ENCODE measurements around the gene ZNF579. TPM values are rescaled to one million over a fixed set of nuclear protein-coding genes. Genes with fewer than 3 reads are reported as not detected.

The ZNF579 gene
- total RNA-seq, 4 donors from 2014 or later, result 2.0 to 5.6 (median 2.9) TPM

- no peak for DNase-seq
- WGBS, 2 donors (ENCODE audit: low coverage in 1 of 2), result 95 to 97% methylated on average over 5 of the region's 5 CpGs
- TF ChIP-seq EP300 (IDR thresholded peaks at IDR 0.05; ENCODE audit: low read depth) (no peak), POLR2AphosphoS5 (IDR thresholded peaks at IDR 0.05) (no peak), CTCF (IDR thresholded peaks at IDR 0.05) (no peak), POLR2A (IDR thresholded peaks at IDR 0.05) (no peak)
- in situ Hi-C loops (cut with MboI; ENCODE audit: low pct_ligation_motif_present in 1 of 4, low pct_unique_long_range_greater_than_20kb in 1 of 4, low sequenced_read_pairs in 3 of 4), result loop anchor here in 1 of 4 donors (10.0 kb wide), 1 partner anchor 95 kb away; no protein-coding TSS in a partner anchor
- H3K4me3 ChIP-seq, result no peak overlapping the region
- H3K4me1 ChIP-seq, result peaks cover 10 to 26% (median 16%) of the 10 kb centered on the region in 4 donors
- intact Hi-C loops (cut with DNase I; ENCODE audit: low total_unique reads), result loop anchor here (10.0 kb wide), 1 partner anchor 495 kb away; the partner anchor contains the start of gene PPP1R12C
- H3K27ac ChIP-seq, result no peak overlapping the region
- no peaks in the 10 kb centered on the region for H3K9me3 ChIP-seq
- H3K36me3 ChIP-seq, result no peaks in the 10 kb centered on the region
- no peaks in the 10 kb centered on the region for H3K27me3 ChIP-seq
These were observed 28.7 kb upstream of the ZNF579 start for GRCh38 chr19:55609326-55609725.

- Histone ChIP-seq H3K9me3 (no peaks in the 10 kb centered on the region), H3K27ac (peak overlapping the region; percentile 94 to 99 (median 96)), H3K4me3 (no peak overlapping the region), H3K36me3 (no peaks in the 10 kb centered on the region), H3K27me3 (no peaks in the 10 kb centered on the region), H3K4me1 (peaks cover 12 to 35% (median 19%) of the 10 kb centered on the region in 4 donors)
- 56 to 72% methylated on average over 6 to 9 of the region's 9 CpGs for WGBS, 2 donors (ENCODE audit: low coverage in 1 of 2)
- no peak for DNase-seq
- in situ Hi-C loops (cut with MboI; ENCODE audit: low pct_ligation_motif_present in 1 of 4, low pct_unique_long_range_greater_than_20kb in 1 of 4, low sequenced_read_pairs in 3 of 4) (loop anchor here in 1 of 4 donors (10.0 kb wide), 1 partner anchor 92 kb away; no protein-coding TSS in a partner anchor), intact Hi-C loops (cut with DNase I; ENCODE audit: low total_unique reads) (loop anchor here (10.0 kb wide), 1 partner anchor 492 kb away; the partner anchor contains the start of gene PPP1R12C)
- no peak for TF ChIP-seq CTCF (IDR thresholded peaks at IDR 0.05)
- TF ChIP-seq POLR2A (IDR thresholded peaks at IDR 0.05), result no peak
- TF ChIP-seq EP300 (IDR thresholded peaks at IDR 0.05; ENCODE audit: low read depth), result no peak
- no peak for TF ChIP-seq POLR2AphosphoS5 (IDR thresholded peaks at IDR 0.05)
These were observed 26.2 kb upstream of the ZNF579 start for GRCh38 chr19:55606817-55607216.

- in situ Hi-C loops (cut with MboI; ENCODE audit: low pct_ligation_motif_present in 1 of 4, low pct_unique_long_range_greater_than_20kb in 1 of 4, low sequenced_read_pairs in 3 of 4), result loop anchor here in 1 of 4 donors (10.0 kb wide), 1 partner anchor 92 kb away; no protein-coding TSS in a partner anchor
- peak overlapping the region; percentile 94 to 99 (median 96) for H3K27ac ChIP-seq
- H3K4me1 ChIP-seq, result peaks cover 12 to 33% (median 19%) of the 10 kb centered on the region in 4 donors
- 23% methylated on average over 12 of the region's 12 CpGs; no CpG with 5 or more reads in 1 of the 2 donors for WGBS, 2 donors (ENCODE audit: low coverage in 1 of 2)
- DNase-seq, result no peak
- no peaks in the 10 kb centered on the region for H3K27me3 ChIP-seq
- no peaks in the 10 kb centered on the region for H3K36me3 ChIP-seq
- H3K9me3 ChIP-seq, result no peaks in the 10 kb centered on the region
- intact Hi-C loops (cut with DNase I; ENCODE audit: low total_unique reads), result loop anchor here (10.0 kb wide), 1 partner anchor 492 kb away; the partner anchor contains the start of gene PPP1R12C
- peak overlapping the region in 3 of 4 donors; percentile 79 to 91 (median 87) for H3K4me3 ChIP-seq
- TF ChIP-seq POLR2AphosphoS5 (IDR thresholded peaks at IDR 0.05) (no peak), EP300 (IDR thresholded peaks at IDR 0.05; ENCODE audit: low read depth) (no peak), CTCF (IDR thresholded peaks at IDR 0.05) (no peak), POLR2A (IDR thresholded peaks at IDR 0.05) (no peak)
These were observed 25.8 kb upstream of the ZNF579 start for GRCh38 chr19:55606471-55606787.

- DNase-seq, result peak; percentile 86
- in situ Hi-C loops (cut with MboI; ENCODE audit: low pct_ligation_motif_present in 1 of 4, low pct_unique_long_range_greater_than_20kb in 1 of 4, low sequenced_read_pairs in 3 of 4), result loop anchor here in 1 of 4 donors (10.0 kb wide), 1 partner anchor 91 kb away; no protein-coding TSS in a partner anchor
- 0 to 3% methylated on average over 4 to 19 of the region's 44 CpGs for WGBS, 2 donors (ENCODE audit: low coverage in 1 of 2)
- Histone ChIP-seq H3K4me1 (peaks cover 12 to 35% (median 24%) of the 10 kb centered on the region in 4 donors), H3K36me3 (no peaks in the 10 kb centered on the region), H3K9me3 (no peaks in the 10 kb centered on the region), H3K27ac (peak within 1 kb of the TSS; percentile 94 to 99 (median 96)), H3K27me3 (no peaks in the 10 kb centered on the region), H3K4me3 (peak within 1 kb of the TSS; percentile 79 to 93 (median 89))
- intact Hi-C loops (cut with DNase I; ENCODE audit: low total_unique reads), result loop anchor here (10.0 kb wide), 1 partner anchor 491 kb away; the partner anchor contains the start of gene PPP1R12C
- peak; percentile 59 to 84 (median 67) for TF ChIP-seq CTCF (IDR thresholded peaks at IDR 0.05)
- TF ChIP-seq EP300 (IDR thresholded peaks at IDR 0.05; ENCODE audit: low read depth), result no peak
These were observed 25.2 kb upstream of the ZNF579 start, which contains the start of gene ZNF865 for GRCh38 chr19:55605637-55606470. Gene ZNF865, plus strand, starts transcription at chr19:55605647. Its CDS starts 7,972 bp downstream, at chr19:55613619.

Data from transverse colon (tissue), 4 donors.